Ramos (cell line): ENCODE measurements around the gene TENM4.

Experiments
- in situ Hi-C: fragments of 300-500 bp; cut with MboI; formaldehyde crosslinking; loops from one replicate; pipeline ENCODE4 v1.14.3; 2022; ENCODE audit warnings: low sequenced_read_pairs; ENCODE audit not compliant: unreplicated experiment

The TENM4 gene

DNA sequence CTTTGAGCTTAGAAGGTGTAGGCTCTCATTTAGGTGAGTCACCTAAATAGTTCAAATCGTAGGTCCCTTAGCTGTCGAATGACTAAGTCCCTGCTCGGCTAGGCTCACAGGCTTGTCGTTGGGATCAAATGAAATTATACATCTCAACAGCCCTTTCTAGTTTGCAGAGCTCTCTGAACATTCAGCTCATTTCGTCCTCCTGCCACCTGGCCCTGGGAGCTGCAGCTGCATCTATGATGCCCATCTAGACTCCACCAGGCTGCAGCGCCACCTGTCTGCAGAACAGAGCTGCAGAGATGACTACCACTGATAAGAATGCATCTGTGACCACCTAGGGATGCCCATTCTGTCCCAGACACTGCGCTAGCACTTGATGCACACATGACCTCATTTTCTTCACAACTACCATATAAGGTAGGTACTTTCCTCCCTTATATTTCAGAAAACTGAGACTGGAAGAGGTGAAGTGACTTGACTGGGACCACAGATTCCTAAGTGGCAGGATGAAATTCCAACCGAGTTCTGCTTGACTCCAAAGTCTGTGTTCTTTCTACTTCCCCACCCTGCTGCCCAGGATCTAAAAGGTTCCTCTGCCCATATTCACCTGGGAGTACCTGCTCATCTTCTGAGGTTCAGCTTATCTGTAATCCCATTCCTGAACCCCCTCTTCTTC, 725.1 kb downstream of the TENM4 start:
- in situ Hi-C loops: no loop called here

DNA sequence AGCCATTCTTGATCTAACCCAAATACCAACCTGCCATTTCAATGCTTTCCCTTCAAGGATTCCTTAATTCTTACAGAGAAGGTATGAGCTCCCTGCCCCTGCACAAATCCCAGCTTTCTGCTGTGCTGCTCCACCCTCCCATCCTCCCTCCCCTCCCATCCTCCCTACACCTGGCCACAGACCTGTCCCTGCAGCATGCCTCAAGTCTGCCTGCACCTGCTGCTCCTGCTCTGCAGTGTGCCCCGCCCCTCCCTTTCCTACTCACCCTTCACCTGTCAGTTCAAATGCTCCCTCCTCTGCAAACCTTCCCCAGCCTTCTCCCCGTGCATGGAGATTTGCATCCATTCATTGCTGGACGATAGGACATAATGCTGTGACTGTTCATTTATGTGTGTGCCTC, 726.3 kb downstream of the TENM4 start:
- in situ Hi-C loops: no loop called here

DNA sequence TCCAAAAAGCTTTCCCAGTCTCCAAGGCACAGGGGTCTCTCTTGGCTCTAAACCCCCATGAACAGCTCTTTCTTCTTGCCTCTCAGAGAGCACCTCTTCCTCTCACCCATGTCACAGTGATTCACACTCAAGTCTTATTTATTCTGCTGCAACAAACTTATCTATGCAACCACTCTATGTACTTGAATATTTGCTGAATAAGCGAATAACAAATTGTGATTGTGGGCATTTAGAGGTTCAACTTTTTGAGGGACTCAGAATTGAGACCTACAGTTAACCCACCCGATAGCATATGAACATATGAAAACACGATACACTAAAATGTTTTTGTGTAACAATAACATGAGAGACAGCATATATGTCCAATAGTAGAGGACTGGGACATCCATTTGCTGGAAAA, 729.1 kb downstream of the TENM4 start:
- in situ Hi-C loops: no loop called here

DNA sequence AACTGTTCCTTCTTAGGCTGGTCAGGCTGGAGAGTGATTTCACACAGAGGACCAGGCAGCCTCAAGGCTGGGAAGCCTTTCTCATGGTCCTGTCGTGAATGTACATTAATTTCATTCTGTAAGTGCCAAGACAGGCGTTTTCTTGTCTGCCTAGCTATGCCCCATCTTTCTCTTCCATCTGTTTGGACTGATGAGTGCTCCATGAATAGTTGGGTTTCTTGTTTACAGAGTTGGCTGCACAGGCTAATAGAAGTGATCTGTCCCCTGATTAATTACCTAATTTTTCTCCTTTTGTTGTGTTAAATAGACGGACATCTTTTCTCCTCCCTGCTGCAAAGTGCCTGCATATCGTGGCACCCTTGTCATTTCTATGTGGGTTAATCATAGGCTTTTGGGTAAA, 730.4 kb downstream of the TENM4 start:
- in situ Hi-C loops: no loop called here

DNA sequence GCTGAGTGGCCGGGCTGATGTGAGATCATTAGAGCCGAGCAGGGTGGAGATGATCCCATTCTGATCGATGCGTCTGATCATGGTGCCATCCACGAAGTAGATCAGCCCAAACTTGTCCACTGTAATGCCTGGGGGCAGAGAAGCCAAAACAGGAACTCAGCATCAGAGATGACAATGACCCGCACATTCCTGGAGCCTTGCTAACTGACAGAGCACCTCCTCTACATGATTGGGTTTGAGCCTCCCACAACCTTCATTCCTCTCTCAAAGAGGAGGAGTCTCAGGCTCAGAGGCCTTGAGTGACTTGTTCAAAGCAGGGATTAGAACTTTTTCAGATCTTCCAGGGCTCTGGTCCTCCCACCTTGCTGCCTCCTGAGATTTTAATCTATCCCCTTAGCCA, 732.4 kb downstream of the TENM4 start:
- in situ Hi-C loops: no loop called here

DNA sequence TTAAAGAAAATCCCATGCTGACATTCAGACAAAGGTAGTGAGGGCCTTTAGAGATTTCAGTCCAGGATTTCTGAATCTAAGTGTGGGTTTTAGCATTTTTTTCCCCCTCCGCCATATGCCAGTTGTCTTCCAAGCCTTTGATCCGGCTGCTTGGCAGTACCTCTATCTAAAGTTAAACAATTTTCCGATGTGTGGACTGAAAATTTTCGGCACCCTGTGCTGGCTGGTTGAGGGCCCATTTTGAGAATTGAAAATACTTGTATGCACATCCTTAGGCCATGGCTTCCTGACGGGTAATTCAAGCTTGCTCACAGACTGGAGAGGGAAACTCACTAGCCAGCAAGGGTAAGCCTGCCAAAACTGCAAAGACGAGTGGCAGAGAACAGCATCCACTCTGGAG, 734.3 kb downstream of the TENM4 start:
- in situ Hi-C loops: no loop called here

DNA sequence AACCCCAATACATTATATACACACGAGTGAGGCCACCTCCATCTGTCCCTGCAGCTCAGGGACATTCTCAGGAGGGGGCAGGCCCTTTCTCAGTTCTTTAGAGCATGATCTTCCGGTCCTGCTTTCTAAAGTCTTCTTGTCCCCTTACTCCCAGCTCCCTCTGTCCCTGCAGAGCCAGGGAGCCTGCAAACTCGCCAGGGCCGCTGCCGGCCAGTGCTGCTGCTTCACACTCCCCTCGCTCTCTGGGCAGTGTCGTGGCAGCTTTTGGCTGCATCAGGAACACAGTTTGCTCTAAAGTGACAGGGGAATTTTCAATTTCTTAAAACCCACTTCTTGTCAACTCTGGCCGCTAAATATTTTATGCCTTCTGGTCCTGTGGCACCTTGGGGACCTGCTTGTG, 736.0 kb downstream of the TENM4 start:
- in situ Hi-C loops: no loop called here

DNA sequence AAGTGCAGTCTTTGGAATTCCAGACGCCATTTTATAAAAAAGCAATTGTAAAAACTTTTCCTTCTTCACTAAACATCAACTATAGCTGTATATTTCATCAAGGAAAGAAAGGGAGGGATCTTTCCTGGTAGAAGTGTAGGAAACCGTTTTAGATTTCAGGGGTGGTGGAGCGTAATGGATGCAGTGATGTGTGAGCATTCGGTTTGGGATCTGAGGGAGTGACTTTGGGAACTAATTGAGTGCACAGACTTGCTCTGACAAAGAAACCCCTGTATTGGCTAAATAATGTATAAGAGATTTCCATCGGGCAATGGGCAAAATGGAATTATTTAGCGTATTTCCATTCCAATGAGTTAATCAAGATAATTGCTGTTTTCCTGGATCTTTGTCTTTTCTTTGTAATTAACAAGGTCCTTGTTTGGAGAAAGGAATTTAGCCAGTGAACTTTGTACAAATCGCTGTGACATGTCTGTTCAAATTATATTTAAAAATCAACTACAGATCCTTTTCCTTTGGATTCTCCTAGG, 741.2 kb downstream of the TENM4 start:
- in situ Hi-C loops: no loop called here

DNA sequence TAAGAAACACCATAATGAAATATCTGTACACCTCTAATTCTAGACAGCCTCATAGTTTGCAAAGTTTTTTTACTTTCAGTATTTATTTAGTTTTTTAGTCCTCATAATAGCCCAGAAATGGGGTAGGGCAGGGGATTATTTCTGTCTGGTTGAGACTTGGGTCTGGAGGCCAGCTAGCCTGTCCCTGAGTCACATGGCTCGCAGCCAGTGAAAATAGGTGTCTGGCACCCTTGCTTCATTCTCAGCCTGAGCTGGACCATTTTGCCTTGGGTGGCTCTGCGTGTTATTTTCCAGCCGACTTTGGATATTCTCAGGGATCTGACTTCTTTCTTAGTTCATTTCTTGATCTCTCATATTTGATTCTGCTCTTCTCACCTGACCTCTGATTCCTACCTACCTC, 742.2 kb downstream of the TENM4 start:
- in situ Hi-C loops: no loop called here

DNA sequence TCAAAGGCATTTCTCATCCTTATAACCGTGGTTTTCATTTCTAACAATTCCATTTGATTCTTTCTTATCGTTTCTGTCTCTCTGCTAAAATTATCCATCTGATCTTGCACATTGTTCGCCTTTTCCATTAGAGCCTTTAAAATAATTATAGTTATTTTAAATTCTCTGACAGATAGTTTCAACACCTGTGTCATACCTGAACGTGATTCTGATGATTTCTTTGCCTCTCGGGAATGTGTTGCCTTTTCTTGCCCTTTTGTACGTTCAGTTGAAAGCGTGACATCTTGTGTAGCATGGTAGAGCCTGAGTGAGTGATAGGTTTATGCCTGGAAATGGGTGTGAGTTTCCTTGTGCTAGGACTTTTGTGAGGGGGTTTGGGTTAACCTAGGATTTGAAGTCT, 744.7 kb downstream of the TENM4 start:
- in situ Hi-C loops: no loop called here

DNA sequence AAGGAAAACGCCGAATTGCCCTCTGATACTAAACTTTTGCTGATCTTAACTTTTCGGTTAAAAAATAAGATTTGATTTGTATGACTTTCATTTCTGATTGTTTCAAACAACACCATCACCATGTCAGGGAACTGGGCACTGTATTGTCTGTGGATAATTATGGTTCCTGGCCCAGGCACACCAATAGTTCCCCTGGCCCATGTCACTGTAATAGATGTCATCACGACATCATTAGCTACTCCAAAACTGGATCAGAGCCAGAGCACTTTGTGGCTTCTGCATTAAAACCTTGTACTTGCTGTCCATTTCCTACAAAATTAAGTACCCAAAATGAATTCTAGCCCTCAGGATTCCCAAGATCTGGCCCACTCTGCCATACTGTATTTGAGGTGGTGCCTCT, 746.7 kb downstream of the TENM4 start:
- in situ Hi-C loops: no loop called here

DNA sequence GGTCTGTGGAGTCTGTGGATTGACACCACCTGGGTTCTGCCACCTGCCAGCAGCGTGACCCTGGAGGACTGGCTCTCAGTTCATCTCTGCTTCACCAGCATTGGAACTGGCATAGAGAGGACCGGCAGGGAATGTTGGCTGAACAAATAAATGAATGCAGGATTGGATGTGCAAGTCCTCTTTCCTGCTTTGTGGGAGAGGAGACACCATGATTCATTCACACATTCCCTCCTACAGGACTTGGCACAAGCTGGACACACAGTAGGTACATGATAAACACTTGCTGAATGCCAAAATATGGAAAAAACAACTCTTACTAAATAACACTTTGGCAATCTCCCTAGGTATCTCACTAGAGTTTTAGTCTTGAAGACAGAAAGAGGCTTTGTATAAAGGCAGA, 749.6 kb downstream of the TENM4 start:
- in situ Hi-C loops: no loop called here

DNA sequence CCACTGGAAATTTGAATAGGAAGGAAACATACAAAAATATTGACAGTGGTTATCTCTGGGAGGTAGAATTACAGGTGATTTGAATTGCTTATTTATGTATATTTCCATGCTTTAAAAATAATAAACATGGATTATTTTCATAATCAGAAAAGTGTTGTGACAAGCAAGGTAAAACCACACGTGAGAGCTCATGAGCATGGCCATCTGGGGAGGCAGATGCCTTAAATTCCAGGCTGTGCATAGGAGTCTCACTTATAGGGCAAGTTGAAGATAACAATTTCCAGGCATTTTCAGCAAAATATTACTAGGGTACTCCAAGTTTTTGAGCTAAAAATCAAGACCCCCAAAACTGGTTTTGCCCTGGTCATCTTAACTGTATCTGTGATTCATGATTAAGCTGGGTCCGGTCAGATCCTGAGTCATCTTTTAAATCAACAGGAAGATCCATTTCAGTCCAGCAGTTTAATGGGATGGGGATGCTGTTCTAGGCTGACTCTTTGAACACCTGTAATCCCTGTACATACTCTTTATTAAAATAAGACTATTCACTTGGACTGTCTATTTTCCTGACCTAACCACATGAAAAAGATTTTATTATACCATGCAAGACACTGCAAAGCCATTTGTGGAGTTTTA, 750.4 kb downstream of the TENM4 start:
- in situ Hi-C loops: no loop called here

DNA sequence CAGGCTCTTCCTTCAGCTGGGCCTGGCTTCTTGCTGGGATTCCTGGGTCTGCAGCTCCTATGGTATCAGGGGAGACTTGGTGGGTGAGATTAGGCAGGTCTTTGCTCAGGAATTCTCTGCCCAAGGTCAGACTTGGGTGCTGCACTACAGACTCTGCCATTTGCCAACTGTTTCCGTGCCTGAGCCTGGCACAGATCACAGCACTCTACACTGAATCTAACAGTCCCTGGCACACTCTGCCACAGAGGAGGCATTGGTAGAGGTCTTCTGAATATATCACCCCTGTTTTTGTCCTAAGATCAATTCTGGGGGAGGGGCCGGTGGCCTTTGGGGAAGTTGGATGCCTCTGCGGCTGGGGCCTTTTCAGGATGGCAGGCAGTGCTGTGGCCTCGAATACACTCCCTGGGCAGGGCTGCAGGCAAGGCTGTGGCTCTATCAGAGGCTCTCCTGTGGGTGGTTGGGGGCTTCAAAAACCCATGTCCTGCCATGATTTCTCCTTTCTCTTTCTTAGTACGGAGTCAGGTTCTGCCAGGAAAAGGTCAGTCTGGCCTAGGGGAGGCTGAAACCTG, 751.2 kb downstream of the TENM4 start:
- in situ Hi-C loops: no loop called here

DNA sequence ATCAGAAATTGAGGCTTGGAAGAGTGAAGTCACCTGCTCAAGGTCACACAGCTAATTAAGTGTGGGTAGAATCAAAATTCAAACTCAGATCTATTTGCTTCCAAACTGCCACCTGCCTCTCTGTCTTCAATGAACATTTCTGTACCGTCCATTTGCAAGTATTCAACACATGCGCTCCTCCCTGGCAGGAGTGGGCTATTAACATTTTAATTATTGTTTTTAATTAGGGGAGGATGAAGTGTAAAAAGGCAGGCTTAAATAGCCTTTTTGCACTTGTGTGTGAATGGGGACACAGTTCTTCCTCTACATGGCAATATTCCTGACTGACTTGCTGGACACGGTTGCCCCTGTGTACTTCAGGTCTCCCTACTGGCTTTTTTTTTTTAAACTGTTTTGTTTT, 751.7 kb downstream of the TENM4 start:
- in situ Hi-C loops: no loop called here

DNA sequence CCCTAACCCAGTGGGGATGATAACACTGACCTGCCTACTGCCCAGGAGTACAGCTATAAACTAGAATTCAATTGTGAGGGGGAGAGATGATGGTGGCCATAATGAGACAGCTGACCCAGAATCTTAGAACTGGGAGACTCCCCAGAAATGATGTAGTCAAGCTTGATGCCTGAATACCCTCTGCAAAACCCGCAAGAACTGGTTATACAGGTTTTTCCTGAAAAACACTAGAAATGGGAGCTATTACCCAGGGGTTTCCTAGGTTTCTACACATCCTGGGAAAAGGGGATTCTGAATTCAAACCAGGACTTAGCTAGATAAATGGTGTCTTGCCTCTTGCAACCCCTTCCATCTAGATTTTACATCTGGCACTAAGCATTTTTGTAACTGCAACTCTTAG, 752.4 kb downstream of the TENM4 start:
- in situ Hi-C loops: no loop called here

DNA sequence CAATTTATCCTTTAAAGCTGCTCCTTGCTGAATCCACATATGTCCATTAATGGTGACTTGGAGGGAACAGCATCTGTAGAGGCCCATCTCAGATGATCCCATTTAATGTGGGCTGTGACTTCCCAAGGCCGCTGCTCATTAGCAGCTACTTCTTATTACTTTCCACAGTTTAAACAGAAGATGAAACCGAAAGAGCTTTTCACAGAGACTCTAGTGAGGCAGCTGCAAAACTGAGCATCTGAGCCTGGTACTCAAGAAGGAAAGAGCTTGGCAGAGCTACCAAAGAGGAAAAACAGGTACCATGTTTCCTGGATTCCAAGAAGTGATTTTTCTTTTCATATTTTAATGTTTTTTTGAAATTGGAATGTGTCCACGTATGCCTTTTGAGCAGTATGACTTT, 755.7 kb downstream of the TENM4 start:
- in situ Hi-C loops: no loop called here

DNA sequence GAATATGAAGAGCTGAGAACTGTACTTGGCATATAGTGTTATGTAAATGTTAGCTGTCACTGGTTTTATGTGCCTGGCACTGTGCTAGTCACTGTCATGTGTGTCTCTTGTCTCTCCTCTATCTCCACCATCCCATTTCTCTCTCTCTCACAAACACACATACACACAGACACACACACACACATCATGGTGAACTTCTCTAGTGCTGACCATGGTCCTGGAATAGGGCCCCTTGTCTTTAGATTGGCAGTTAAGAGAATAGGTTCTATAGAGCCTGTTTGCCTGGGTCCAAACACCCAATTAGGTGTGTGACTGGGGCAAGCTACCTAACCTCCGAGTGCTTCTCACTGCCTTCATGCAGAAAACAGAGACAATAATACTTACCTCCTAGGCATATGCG, 756.5 kb downstream of the TENM4 start:
- in situ Hi-C loops: no loop called here

DNA sequence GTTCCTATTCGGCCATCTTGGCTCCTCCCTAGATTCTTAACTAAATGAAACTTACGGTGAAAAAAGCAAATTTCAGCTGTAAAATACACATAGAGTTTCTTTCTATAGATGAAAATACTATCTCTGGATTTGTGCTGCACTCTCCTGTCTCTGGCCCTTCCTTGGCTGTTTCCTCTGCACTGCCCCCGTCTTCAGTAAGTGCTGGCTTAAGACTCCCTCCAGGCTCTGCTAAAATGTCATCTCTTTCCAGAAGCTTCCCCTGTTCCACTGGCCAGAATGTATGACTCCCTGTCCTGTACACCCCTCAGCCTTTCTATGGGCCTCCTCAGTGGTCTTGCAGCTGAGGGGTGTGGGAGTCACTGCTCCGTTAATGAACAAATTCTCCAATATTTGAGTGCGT, 757.1 kb downstream of the TENM4 start:
- in situ Hi-C loops: no loop called here

DNA sequence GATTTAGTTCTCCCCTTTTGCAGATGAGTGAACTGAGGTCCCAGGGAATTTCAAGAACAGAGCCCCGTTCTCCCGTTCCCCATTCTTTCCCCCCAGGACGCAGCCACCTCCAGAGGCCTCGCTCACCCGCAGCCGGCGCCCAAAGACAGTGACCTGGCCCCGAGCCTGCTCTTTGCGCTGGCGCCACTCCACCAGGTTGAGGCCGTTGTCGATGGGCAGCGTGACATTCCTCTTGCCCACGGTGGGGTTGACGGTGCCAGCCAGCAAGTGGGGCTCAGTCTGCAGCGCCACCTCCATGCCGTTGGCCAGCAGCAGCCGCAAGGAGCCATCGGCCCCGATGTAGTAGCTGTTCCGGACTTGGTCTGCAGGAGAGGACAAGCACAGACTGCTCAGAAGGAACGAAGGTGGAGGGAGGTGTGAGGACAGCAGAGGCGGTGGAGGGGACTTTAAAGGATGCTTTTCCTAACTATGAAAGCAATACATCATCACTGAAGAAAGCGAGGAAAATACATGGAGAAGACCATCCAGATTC, 764.7 kb downstream of the TENM4 start:
- in situ Hi-C loops: no loop called here

DNA sequence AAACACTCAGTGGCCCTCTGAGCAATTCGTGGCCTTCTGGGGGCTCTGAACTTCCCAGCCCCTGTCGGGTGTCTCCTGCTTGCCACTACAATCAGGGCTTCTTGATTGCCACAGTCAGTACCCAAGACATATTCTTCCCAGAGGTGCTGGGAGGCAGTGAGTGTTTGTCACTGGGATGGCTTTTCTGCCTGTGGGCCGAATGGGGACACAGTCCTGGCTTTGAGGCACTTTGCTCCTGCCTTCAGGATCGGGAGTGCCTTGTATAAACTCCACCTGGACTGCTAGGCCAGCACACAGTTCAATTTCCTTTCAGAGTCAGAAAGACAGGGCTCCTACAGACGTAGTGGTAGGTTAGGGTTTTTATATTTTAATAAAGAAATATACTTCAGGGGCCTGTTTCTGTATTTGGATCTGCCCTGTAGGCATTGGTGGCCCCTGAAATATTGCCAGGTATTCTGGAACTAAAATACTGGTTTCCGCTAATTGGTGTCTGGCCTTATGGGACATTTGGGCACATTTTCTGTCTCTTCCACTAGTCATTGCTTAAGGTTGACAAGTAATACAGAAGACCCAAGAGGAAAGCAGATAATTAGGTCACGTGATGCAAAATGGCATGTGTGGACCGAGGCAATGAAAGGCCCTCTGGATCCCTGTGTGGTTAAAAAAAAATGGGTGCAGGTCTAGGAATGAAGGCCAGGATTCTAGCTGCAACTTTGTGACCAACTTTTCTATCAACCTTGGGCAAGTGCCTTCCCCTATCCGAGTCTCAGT, 767.8 kb downstream of the TENM4 start:
- in situ Hi-C loops: no loop called here
